ENCODE data around the gene CASR.

The CASR gene

GRCh38 chr3:122227036-122227781 is 43.7 kb downstream of the CASR start:
- in situ Hi-C loops (cut with HindIII; ENCODE audit: low sequenced_read_pairs), result no loop called here
- no peak for TF ChIP-seq CTCF (IDR thresholded peaks at IDR 0.05; ENCODE audit: low read depth, low read length, missing control alignments)
- no peak overlapping the region for H3K4me3 ChIP-seq (ENCODE audit: low read depth, low read length)
- no peak for DNase-seq (ENCODE audit: low read depth)

GRCh38 chr3:122230174-122230573 is 46.7 kb downstream of the CASR start:
- no peak for TF ChIP-seq CTCF (IDR thresholded peaks at IDR 0.05; ENCODE audit: low read depth, low read length, missing control alignments)
- no peak overlapping the region for H3K4me3 ChIP-seq (ENCODE audit: low read depth, low read length)
- in situ Hi-C loops (cut with HindIII; ENCODE audit: low sequenced_read_pairs), result no loop called here
- no peak for DNase-seq (ENCODE audit: low read depth)

GRCh38 chr3:122231465-122232157 is 48.1 kb downstream of the CASR start:
- in situ Hi-C loops (cut with HindIII; ENCODE audit: low sequenced_read_pairs), result no loop called here
- no peak overlapping the region for H3K4me3 ChIP-seq (ENCODE audit: low read depth, low read length)
- TF ChIP-seq CTCF (IDR thresholded peaks at IDR 0.05; ENCODE audit: low read depth, low read length, missing control alignments), result no peak
- no peak for DNase-seq (ENCODE audit: low read depth)

- no peak for TF ChIP-seq CTCF (IDR thresholded peaks at IDR 0.05; ENCODE audit: low read depth, low read length, missing control alignments)
- no peak for DNase-seq (ENCODE audit: low read depth)
- in situ Hi-C loops (cut with HindIII; ENCODE audit: low sequenced_read_pairs), result no loop called here
- no peak overlapping the region for H3K4me3 ChIP-seq (ENCODE audit: low read depth, low read length)
Measured at GRCh38 chr3:122232485-122232884, 49.0 kb downstream of the CASR start.

- DNase-seq (ENCODE audit: low read depth), result no peak
- no peak for TF ChIP-seq CTCF (IDR thresholded peaks at IDR 0.05; ENCODE audit: low read depth, low read length, missing control alignments)
- in situ Hi-C loops (cut with HindIII; ENCODE audit: low sequenced_read_pairs), result no loop called here
- H3K4me3 ChIP-seq (ENCODE audit: low read depth, low read length), result no peak overlapping the region
Measured at GRCh38 chr3:122233101-122233952, 49.9 kb downstream of the CASR start.

GRCh38 chr3:122234117-122234516 is 50.6 kb downstream of the CASR start:
- in situ Hi-C loops (cut with HindIII; ENCODE audit: low sequenced_read_pairs), result no loop called here
- no peak for TF ChIP-seq CTCF (IDR thresholded peaks at IDR 0.05; ENCODE audit: low read depth, low read length, missing control alignments)
- no peak overlapping the region for H3K4me3 ChIP-seq (ENCODE audit: low read depth, low read length)
- DNase-seq (ENCODE audit: low read depth), result no peak
